ENCODE data around the gene CORIN.
"Not testable (repeated sequence)": the region's sequence is repeated elsewhere in the genome, so short reads cannot be mapped to it uniquely, and the experiment has no call there.

Gene CORIN

DNA sequence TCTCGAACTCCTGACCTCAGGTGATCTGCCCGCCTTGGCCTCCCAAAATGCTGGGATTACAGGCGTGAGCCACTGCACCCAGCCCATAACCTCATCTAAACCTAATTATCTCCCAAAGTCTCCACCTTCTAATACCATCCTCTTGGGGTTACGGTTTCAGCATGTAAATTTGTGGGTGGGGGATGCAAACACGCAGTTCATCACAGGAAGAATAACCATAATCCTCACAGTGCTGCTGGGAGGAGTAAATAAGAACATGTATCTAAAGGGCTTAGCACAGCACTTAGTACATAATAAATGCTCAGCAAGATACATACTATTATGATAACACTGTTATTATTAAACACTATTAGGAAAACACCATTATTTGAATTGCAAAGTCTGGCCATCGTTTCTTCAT, 116.4 kb downstream of the CORIN start:
- ATAC-seq: no peak
- DNase-seq: no peak

DNA sequence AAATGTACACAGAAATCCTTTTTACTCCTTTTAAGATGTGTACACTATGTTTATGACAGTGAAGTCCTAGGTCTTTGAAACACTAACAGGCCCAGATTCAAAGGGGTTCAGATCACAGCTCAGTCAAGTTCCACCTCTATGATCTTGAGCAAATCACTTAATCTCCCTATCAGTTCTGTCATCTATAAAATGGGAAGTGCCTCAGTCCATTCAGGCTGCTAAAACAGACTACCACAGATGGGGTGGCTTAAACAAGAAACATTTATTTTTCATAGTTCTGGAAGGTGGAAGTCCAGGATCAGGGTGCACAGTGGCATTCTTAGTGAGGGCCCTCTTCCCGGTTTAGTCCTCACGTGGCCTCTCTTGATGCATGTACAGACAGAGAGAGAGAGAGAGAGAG, 117.1 kb downstream of the CORIN start:
- ATAC-seq: no peak
- no peak for DNase-seq

DNA sequence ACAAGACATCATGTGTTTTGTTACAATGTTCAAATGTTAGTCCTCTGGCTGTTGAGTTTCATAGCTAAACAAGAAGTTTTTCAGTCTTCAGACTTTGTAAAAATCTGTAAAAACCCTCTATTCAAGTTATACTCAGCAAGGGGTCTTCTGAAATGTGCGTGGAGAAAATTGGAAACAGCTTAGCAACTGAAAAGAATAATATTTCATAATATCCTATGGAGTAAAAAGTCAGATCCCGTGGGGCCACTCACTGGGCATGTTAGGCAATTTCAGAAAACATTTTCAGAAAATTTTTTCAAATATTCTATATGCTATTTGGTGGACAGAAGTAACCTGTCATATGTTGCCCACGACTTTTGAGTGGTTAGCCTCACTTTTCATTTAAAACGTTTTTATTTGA, 118.3 kb downstream of the CORIN start:
- ATAC-seq (no peak), DNase-seq (no peak)

DNA sequence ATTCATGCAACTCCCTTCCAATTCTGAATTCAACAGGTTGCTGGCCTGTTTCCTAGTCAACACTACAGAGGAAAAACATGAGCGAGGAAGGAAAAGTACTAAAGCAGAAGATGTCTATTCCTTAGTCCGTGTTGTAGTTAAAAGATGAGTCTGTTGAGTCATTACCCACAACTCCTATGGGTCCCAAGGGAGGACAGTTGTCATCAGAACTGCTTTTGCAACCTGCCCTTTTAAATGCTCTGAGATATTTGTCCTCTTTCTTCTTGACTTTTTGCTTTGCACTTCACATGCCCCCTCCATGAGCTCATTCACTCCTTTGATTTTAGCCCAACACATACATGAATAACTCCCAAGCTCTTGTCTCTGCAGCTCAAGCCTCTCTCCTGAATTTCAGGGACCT, 119.2 kb downstream of the CORIN start:
- ATAC-seq: no peak
- no peak for DNase-seq

DNA sequence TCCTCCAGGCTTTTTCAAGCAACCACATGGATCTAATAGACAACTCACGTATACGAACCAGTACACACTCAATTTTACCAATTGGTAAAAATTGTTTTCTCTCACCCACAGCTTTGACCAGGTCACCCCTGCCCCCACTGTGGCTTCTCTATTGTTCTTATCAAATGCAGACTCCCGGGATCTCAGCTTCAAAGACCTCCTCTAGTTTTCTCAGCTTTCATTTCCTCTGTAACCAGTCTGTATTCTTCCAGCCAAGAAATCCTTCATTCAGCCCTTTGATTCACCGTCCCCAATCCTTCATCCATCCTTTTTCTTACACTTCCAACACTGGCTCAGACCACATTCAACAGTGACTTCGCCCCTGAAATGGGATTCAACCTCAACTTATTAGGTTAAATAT, 120.7 kb downstream of the CORIN start:
- ATAC-seq (no peak), DNase-seq (no peak)

DNA sequence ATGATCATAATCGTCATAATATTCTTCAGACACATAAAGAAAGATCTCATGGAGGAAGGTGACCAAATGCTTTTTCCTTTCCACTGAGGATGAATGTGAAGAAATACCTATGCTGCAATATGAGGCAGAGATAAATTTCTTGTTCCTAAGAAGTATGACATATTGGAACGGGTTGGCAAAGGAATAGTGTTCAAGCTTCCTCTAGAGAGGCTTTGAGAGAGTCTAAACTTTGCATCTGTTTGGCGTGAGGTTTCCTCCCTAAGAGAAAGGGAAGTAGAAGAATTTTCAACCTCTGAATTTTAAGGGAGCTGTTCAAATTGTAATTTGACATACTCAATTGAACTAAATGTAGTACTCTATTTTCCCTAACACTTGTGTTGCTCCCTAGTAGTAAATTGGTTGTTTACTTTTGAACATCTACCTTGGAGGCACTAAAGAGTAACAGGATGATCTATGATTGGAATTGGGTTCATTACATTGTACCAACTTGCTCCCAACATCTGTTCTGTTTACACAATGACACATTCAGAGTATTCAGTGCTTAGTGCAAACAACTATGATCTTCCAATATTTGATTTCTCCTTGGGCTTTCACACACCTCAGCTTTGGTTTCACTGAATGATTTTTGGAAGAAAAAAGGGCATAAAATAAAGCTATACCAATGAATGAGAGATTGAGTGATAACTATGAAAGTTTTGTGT, 122.0 kb downstream of the CORIN start:
- no peak for ATAC-seq

DNA sequence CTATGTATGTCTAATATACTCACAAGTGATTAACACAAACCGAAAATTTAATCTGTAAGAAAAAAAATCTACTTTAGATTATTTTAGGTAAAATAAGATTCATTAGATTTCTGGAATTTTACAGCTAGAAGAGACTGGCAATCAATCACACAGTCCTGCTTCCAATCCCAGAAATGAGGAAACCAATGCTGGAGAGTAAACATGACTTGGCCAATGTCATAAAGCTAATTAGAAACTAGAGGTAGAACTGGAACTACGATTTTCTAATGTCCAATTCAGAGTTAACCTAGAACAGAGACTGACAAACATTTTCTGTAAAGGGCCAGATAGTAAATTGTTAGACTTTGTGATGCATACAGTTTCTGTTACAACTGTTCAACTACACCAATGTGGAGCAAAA, 123.6 kb downstream of the CORIN start:
- no peak for DNase-seq
- ATAC-seq: no peak

More for the DNA sequence above, 122.0 kb downstream of the CORIN start:
- DNase-seq: no peak

DNA sequence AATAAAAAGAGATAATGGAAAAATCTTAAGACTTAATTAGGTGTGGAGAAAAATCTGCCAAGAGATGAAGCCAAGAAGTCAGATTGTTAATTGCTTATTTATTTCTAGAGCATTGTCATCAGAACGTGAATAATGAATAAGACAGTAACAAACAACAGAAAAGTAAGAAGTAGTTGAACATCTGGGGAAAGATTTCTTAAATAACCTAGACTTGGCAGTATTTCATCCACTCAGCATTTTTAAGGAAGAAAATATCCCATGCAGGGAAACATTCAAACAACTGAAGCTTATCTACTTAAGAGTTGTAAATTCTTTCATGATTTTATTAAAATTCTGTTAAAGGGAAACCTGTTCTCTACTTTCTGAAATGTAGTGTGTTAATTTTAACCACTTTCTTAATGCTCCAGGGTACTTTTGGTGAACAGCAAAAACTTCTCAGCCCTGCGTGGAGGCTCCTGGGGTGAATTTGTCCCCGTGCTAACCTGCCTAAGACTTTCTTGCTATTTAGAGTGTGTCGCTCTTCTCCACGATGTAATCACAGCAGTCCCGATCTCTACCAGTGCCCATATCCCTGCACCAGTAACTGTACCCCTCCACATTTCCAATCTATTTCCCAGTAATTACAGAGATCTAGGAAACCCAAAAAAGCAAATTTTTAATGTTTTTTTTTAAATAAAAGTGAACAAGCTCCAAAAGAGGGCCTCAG, 124.6 kb downstream of the CORIN start:
- DNase-seq: no peak
- no peak for ATAC-seq

DNA sequence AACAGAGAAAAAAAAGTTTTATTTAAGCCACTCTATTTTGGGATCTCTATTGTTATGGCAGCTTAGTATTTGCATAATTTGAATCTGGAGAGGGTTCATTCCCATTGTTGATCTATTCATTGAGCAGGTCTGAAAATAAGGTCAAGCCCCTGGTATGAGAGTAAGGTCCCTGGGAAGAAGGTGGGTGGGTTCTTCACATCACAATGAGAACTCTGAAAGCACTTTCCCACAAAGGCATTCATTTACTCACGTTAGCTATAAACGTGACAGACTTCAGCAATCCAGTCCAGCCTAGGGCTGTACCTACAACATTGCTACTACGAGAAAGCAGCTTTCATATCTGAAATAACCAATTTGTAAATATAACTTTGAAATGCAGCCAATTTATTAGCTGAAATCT, 126.2 kb downstream of the CORIN start:
- no peak for DNase-seq
- no peak for ATAC-seq

DNA sequence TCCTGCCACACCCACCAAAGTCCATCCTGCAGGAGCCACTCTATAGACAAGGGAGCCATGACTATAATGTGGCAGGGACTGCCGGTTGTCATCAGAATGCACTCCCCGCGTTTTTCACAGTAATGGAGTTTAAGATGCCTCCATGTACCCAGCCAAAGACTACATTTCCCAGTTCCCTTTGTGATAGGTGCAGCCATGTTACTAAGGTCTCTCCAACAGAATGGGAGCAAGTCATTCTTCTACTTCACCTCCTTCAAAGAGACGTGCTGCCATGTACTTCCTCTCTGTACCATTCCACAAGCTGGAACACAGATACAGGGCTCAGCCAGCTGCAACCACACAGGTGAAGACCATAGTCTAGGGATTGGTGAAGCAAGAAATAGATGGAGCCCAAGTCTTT, 126.7 kb downstream of the CORIN start:
- DNase-seq (no peak), ATAC-seq (no peak)

DNA sequence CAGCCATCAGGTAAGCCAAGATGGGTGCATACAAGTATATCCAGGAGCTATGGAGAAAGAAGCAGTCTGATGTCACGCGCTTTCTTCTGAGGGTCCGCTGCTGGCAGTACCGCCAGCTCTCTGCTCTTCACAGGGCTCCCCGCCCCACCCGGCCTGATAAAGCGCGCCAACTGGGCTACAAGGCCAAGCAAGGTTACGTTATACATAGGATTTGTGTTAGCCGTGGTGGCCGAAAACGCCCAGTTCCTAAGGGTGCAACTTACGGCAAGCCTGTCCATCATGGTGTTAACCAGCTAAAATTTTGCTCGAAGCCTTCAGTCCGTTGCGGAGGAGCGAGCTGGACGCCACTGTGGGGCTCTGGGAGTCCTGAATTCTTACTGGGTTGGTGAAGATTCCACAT, 131.5 kb downstream of the CORIN start:
- not testable (repeated sequence) for ATAC-seq, DNase-seq

DNA sequence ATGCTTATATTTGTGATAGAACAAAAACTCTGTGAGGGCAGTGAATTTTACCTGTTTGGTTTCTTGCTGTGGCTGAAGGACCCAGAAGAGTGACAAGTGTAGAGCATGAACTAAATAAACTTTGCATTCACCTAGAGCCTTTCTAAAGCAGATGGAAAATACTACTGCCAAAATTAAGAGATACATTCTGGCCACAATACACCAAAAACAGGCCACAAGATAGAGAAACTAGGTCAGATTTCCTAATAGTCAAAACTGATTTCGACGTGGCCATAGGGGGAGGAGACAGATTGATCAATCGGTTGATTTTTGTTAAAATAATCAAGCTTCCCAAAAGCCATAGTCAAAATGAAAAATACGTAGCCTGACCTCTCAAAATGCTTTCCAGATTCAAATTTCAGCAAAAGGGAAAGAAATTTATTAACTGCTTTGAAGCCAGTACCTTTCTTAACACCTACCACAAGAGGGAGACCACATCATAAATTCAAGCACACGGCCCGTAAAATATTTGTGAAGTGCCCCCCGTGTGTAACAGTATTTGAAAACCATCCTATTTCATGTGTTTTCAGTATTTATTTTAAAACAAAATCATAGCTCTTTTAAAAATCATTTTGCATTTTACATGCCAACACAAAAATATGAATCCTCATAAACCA, 132.4 kb downstream of the CORIN start:
- ATAC-seq (no peak), DNase-seq (no peak)

DNA sequence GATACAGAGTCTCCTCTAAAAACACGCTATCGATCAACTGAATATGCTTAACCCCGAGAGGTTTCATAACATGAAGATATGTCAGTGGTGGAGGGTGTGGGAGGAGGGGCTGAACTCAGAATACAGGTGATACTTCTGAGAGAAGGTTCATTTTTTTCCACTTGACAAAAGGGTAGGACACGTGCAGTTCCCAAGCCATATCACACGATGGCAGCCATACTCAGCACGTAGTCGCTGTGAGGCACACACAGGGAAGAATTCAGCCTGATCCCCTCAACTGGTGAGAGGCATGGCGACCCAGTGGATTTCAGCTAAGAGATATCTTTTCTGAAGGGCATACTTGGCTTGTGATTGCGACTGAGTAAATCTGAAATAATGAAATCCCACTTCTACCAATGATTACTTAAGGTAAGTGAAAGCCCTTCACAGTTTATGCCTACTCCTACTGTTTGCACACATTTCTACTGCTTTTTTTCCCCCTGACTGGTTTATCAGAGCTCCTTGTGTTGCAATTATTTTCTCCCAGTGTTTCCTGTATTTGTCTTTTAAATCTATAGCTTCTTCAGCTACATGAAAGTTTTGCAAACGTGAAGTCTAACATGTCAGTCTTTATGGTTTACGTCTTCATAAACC, 133.1 kb downstream of the CORIN start:
- DNase-seq (no peak), ATAC-seq (peak; percentile 28)

DNA sequence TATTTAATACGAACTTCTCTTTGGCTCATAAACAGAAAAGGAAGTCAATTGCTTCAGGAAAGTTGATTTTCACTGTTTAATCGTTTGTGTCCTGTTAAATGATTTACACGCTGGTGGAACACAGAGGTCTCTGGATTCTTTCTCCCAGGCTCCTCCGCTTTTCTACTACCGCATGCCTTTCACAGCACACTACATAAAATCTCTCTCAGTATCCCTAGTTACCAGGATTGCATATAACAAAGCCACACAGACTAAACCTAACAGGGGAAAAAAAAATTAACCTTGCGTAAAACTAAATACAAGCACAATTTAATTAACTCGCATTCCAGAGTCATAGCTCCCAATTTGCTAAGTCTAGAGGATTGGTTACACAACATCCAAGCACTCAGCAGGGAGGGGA, 133.9 kb downstream of the CORIN start:
- ATAC-seq (no peak), DNase-seq (no peak)

DNA sequence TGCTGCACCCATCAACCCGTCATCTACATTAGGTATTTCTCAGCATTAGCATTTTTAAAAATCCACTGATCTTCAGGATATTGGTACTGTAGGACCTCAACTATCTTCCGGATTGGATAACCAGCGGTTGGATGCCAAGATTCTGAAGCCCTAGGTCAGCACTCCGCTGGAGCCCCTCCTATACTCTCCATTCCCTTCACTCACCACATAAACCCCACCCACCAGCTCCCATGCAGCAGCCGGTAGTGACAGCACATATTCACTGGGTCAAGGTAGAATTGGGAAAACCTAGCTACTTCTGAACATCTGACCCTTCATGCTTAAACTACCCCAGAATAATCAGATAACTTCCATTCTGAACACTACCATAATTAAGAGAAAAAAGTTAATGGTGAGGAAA, 134.9 kb downstream of the CORIN start:
- DNase-seq: no peak
- no peak for ATAC-seq

DNA sequence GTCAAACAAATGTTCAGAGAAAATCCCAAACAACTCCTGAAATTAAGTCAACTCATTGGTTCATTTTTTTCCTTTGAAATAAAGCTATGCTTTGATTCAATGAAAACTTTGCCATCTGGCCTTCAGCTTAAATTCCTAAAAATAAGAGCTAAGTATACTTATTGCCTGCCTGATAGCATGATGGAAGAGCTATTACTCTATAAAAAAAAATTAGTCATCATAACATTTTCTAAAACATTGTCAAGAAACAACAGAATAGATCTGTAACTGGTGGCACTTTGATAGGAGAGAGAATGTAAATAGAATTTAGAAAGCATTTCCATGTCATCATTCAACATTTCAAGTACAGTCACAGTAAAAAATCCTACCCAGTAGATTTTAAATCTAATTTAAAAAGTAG, 136.6 kb downstream of the CORIN start:
- no peak for ATAC-seq
- no peak for DNase-seq

DNA sequence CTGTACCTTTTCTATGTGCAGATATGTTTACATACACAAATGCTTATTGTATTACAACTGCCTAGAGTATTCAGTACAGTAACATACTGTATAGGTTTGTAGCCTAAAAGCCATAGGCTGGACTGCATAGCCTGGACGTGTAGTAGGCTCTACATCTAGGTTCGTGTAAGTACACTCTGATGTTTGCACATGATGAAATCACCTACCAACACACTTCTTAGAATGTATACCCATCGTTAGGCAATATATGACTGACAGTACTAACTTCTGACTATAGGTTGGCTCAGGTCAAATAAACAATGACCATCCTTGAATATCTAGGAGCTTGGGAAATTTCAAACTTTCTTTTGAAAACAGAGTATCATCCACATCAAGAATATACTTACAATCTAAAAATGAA, 139.0 kb downstream of the CORIN start:
- no peak for DNase-seq

DNA sequence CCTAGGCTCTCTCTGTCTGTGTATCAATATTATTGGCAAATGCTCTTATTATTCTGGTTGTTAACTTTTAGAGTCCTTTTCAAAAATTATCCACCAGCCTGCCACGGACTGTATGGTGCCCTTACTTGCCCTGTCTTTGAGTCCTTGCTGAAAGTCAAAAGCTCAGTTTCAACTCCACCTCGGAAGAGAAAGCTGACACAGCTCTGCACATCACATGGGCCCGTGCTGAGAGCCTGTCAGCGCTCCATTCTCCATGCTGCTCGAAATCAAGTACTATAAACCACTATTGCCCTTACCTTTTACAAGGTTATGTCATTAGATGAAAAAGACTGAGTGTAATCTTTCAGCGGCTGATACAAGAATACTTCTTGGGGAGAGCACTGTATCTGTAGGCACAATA, 141.0 kb downstream of the CORIN start:
- no peak for ATAC-seq

More for the DNA sequence above, 139.0 kb downstream of the CORIN start:
- ATAC-seq: no peak

DNA sequence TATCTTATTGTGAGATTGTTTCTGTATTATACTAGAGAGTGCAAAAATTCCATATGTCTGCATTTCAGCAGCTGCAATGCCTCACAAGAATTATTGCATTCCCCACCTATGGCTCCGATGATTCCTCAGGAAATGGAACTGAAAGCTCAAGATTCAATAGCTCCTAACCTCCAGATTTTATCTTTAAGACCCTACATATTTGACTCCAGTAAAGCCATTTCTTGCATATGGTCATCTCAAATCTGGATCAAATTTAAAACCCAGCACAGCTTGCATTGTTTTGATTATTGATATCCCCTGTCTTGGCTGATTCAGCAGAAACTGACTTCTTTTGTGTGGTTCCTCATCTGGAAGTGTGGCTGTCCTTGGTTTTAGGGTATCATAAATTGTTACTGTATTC, 142.6 kb downstream of the CORIN start:
- DNase-seq (no peak), ATAC-seq (no peak)

More for the DNA sequence above, 141.0 kb downstream of the CORIN start:
- no peak for DNase-seq

DNA sequence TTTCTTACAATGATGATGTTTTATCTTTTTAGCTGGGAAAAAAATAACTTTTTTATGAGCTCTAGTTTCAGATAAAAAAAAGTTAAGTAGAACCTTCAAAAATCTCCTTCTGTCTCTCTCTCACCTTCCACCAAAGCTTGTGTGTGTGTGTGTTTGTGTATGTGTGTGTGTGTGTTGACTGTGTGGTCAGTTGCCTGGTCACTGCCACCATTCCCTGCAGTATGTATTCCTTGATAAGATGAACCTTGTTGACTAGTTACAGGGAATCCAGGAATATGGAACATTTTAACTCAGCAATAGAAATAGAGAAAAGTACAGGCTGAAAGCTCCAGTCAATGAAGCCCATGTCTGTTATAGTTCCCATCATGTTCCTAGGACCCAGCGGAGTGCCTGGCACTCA, 143.5 kb downstream of the CORIN start:
- no peak for ATAC-seq
- DNase-seq: no peak

DNA sequence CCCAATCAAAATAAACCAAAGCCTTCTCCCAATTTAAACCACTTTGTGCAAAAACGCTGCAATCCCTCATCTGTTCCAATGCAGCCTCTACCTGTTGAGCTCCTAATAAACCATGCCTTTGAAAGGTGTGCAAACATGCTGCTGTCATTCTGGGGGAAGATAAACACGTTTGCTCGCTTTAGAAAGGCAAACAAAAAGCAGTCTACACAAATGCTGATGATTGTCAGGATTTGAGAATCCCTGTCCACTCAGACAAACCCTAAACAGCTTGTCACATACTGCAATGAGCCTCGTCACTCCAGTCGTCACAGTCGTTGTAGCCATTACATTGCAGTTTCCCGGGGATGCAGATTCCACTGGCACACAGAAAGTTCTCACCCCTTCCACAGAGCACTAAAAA, 145.2 kb downstream of the CORIN start:
- ATAC-seq (no peak), DNase-seq (no peak)

DNA sequence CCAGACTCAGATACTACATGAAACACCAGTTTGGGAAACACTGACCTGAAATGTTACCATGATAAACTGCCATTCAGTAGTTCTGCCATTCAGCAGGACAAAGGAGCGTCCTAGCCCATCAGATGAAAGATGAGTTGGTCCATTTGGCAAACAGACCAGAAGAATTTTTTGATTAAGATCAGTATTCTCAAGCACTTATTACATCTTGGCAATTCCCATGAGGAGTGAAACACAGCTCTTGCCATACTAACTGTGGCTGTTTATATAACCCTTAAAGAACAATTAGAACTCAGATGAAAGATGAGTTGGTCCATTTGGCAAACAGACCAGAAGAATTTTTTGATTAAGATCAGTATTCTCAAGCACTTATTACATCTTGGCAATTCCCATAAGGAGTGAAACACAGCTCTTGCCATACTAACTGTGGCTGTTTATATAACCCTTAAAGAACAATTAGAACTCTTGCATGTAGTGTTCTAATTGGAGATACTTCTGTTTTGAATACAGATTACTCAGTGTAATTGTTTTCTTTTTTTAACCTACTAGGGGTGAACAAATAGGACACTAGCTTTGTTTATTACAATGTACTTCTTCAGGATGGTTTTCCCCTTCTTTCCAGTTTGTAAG, 146.0 kb downstream of the CORIN start:
- DNase-seq: not testable (repeated sequence)

DNA sequence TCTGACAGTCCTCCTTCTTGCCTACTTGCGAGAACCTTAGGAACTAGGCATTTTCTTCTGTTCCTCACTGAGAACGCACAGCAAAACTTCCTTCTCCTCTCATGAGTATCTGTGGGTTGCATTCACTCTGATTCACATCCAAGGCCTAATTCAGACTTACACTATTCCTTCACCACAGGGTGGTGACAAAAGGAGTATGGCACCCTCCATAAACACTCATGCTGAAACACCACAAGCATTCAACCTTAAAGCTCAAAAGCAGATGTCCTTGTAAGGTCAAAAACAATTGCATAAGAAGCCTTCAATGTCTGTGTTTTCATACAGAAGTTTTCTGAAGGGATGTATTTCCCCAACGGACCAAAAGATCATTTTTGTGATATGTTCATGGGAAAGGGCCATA, 147.3 kb downstream of the CORIN start:
- no peak for ATAC-seq

More for the DNA sequence above, 146.0 kb downstream of the CORIN start:
- ATAC-seq: not testable (repeated sequence)

More for the DNA sequence above, 147.3 kb downstream of the CORIN start:
- no peak for DNase-seq

All from stimulated activated naive CD8-positive, alpha-beta T cell treated with anti-CD3 and anti-CD28 coated beads, Interleukin-15, Interleukin-2, amounts not matched to agents 100 U/mL and 50 U/mL, for 24 hours (primary cell).